ENCODE data around the gene ATXN7.

- no peak for TF ChIP-seq CTCF (conservative IDR thresholded peaks at IDR 0.05; ENCODE audit: low read length)
- TF ChIP-seq EZH2phosphoT487 (IDR thresholded peaks at IDR 0.05; ENCODE audit: borderline replicate concordance) = no peak
Observed at GRCh38 chr3:63995086-63995485, 131.4 kb downstream of the ATXN7 start.

Measured in Loucy (cell line).